HG02678 (cell line): ENCODE data around the gene ARFGAP3.

Experiments used
- ATAC-seq: cut with Tn5 transposase; IDR thresholded peaks from one replicate; pipeline ENCODE4 v1.9.1; 2021; ENCODE audit warnings: mild to moderate bottlenecking, moderate library complexity; ENCODE audit not compliant: unreplicated experiment

ARFGAP3 gene

GRCh38 chr22:42856865-42857704, at the start of gene ARFGAP3:
Gene ARFGAP3, minus strand, starts transcription at chr22:42857273. Its CDS starts 91 bp downstream, at chr22:42857182.
- peak; percentile 81 for ATAC-seq

GRCh38 chr22:42905702-42906183, 48.7 kb upstream of the ARFGAP3 start:
- no peak for ATAC-seq

- no peak for ATAC-seq
These were observed 48.1 kb upstream of the ARFGAP3 start for GRCh38 chr22:42905217-42905616.

GRCh38 chr22:42904050-42904449, 47.0 kb upstream of the ARFGAP3 start:
- ATAC-seq = no peak

- ATAC-seq = no peak
These were observed 45.9 kb upstream of the ARFGAP3 start for GRCh38 chr22:42902875-42903510.

- ATAC-seq = no peak
These were observed 44.9 kb upstream of the ARFGAP3 start for GRCh38 chr22:42901790-42902508.

GRCh38 chr22:42897960-42898359, 40.9 kb upstream of the ARFGAP3 start:
- no peak for ATAC-seq

- no peak for ATAC-seq
These were observed 38.5 kb upstream of the ARFGAP3 start for GRCh38 chr22:42895541-42895981.

- ATAC-seq = no peak
These were observed 38.0 kb upstream of the ARFGAP3 start for GRCh38 chr22:42895087-42895486.

GRCh38 chr22:42893371-42894150, 36.5 kb upstream of the ARFGAP3 start:
- ATAC-seq = no peak

GRCh38 chr22:42892571-42893316, 35.7 kb upstream of the ARFGAP3 start:
- peak; percentile 26 for ATAC-seq

GRCh38 chr22:42892156-42892555, 35.1 kb upstream of the ARFGAP3 start:
- ATAC-seq = peak; percentile 21

GRCh38 chr22:42891696-42892095, 34.6 kb upstream of the ARFGAP3 start:
- no peak for ATAC-seq

- ATAC-seq = no peak
These were observed 33.9 kb upstream of the ARFGAP3 start for GRCh38 chr22:42891008-42891407.

- ATAC-seq = peak; percentile 43
These were observed 32.2 kb upstream of the ARFGAP3 start for GRCh38 chr22:42889304-42889703.

- no peak for ATAC-seq
These were observed 30.7 kb upstream of the ARFGAP3 start for GRCh38 chr22:42887523-42888507.

GRCh38 chr22:42887120-42887519, 30.0 kb upstream of the ARFGAP3 start:
- ATAC-seq = no peak

GRCh38 chr22:42885446-42885845, 28.4 kb upstream of the ARFGAP3 start:
- ATAC-seq = no peak
